T-helper 9 cell (primary cell): ENCODE measurements around the gene WDSUB1.

Experiments
- DNase-seq: peaks from one replicate; pipeline ENCODE4 v3.0.0-alpha.2; 2020

WDSUB1 gene

DNA sequence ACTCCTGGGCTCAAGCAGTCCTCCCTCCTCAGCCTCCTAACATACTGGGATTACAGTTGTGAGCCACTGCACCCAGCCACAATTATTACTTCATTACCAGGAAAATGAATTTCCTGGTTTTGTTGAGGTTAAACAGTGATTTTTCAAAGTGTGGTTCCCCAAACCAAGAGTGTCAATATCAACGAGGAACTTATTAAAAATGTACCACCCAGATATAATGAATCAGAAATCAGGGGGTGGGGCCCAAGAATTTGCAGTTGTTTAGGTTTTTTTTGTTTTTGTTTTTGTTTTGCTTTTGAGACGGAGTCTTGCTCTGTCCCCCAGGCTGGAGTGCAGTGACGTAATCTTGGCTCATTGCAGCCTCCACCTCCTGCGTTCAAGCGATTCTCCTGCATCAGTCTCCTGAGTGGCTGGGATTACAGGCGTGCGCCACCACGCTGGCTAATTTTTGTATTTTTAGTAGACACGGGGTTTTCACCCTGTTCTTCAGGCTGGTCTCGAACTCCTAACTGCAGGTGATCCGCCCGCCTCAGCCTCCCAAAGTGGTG lies 94.1 kb downstream of the WDSUB1 start:
- DNase-seq, result no peak

DNA sequence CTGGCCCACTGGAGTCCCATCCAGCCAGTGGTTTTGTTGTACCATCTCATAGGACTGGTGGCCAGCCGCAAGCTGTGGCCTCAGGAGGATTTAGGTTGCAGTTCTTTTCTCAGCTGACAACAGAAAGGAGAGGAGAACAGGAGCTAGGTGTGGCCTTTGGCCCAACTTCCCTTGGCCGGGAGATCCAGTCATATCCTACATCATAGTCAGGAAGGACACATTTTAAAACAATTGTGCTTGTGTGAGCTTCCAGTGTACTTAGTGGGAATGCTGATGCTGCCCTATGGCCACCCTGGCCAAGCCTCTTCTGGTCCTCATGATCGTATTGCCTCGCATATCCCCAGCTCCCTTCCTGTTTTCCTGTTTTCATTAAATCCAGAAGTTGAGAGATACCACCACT lies 98.1 kb downstream of the WDSUB1 start:
- no peak for DNase-seq

DNA sequence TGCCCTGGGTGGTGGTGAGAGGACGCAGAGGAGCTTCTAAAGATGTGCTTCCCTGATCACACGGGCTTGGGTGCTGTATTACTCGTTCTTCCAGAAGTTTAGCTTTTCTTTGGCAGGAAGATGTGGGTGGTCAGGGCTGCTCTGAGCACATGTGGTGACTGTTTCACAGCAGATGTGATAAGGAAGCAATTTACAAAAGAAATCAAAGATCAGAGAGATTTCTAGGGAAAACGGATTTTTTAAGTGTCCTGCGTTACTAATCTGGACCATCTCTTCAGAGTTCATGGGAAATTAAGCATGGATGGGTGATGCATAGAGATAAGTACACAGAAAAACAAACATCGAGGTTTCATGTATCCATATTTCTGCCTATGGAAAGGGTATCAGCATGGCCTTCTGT lies 99.4 kb downstream of the WDSUB1 start:
- DNase-seq, result no peak

DNA sequence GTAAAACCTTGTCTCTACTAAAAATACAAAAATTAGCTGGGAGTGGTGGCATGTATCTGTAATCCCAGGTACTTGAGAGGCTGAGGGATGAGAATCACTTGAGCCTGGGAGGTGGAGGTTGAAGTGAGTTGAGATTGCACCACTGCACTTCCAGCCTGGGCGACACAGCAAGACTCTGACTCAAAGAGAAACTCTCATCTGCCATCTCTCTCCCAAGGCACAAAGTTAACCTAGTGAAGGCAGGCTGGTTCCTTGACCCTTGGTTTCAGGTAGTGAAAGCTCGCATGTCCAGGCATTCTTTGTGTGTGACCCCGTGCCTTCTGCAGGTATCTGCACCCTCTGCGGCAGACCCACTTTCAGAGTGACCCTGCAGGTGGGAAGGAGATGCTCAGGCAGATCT lies 100.0 kb downstream of the WDSUB1 start:
- DNase-seq, result no peak
